Neutrophil (primary cell): Measurements from ENCODE around the gene DNAJC15.

ENCODE experiments used
- H3K27ac ChIP-seq: fragments of 200-600 bp; sonication (generic); 2 replicates; pipeline ENCODE4 v1.5.1; 2016; ENCODE audit warnings: mild to moderate bottlenecking, moderate library complexity
- H3K27me3 ChIP-seq: fragments of 200-600 bp; sonication (generic); 2 replicates; pipeline ENCODE4 v1.6.0; 2016; ENCODE audit warnings: mild to moderate bottlenecking
- H3K36me3 ChIP-seq: fragments of 200-600 bp; sonication (generic); 2 replicates; pipeline ENCODE4 v1.5.1; 2017
- H3K4me1 ChIP-seq, 2 experiments: fragments of 200-600 bp in 1 of 2; sonication (generic) in 1 of 2; 1 replicate in 1 of 2; 2 replicates in 1 of 2; pipeline versions ENCODE4 v1.5.1 to v1.6.1; 2013 to 2016; ENCODE audit warnings: low read depth in 1 of 2, low read length in 1 of 2, mild to moderate bottlenecking in 1 of 2, moderate library complexity in 1 of 2; ENCODE audit not compliant: control insufficient read depth in 1 of 2, insufficient read depth in 1 of 2
- H3K4me3 ChIP-seq, 2 experiments: fragments of 200-600 bp in 1 of 2; sonication (generic) in 1 of 2; 1 replicate in 1 of 2; 2 replicates in 1 of 2; pipeline ENCODE4 v1.5.1; 2013 to 2016; ENCODE audit warnings: low read depth in 1 of 2, low read length in 1 of 2, mild to moderate bottlenecking in 1 of 2, moderate library complexity in 1 of 2
- H3K9me3 ChIP-seq: fragments of 200-600 bp; sonication (generic); 2 replicates; pipeline ENCODE4 v1.5.1; 2016
- TF ChIP-seq, protein P1 (sequence below): fragments of 200-600 bp; sonication (generic); IDR thresholded peaks from 2 replicates; pipeline ENCODE4 v1.5.1; 2016; ENCODE audit warnings: antibody characterized with exemption

The DNAJC15 gene

DNA sequence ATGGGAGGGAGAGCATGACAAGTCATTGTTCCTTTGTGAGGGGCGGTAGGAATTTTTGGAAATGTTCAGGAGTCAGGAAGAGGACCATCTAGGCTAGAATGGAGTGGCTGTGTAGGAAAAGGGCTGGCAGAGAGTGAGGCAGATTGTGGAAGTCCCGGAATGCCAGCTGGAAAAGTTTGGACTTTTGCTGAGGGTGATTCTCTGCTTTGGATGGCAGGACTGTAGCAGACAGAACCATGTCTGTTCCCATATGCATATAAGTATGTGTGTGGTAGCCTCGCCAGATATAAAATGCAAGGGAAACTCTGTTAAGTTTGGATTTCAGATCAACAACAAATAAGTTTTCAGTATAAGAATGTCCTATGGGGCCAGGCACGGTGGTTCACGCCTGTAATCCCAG, 112.1 kb downstream of the DNAJC15 start:
- H3K9me3 ChIP-seq, result no peaks in the 10 kb centered on the region
- H3K4me3 ChIP-seq, result no peak overlapping the region
- no peak overlapping the region for H3K27ac ChIP-seq
- TF ChIP-seq, protein P1, sequence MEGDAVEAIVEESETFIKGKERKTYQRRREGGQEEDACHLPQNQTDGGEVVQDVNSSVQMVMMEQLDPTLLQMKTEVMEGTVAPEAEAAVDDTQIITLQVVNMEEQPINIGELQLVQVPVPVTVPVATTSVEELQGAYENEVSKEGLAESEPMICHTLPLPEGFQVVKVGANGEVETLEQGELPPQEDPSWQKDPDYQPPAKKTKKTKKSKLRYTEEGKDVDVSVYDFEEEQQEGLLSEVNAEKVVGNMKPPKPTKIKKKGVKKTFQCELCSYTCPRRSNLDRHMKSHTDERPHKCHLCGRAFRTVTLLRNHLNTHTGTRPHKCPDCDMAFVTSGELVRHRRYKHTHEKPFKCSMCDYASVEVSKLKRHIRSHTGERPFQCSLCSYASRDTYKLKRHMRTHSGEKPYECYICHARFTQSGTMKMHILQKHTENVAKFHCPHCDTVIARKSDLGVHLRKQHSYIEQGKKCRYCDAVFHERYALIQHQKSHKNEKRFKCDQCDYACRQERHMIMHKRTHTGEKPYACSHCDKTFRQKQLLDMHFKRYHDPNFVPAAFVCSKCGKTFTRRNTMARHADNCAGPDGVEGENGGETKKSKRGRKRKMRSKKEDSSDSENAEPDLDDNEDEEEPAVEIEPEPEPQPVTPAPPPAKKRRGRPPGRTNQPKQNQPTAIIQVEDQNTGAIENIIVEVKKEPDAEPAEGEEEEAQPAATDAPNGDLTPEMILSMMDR, result no peak
- H3K4me1 ChIP-seq, result no peaks in the 10 kb centered on the region
- no peaks in the 10 kb centered on the region for H3K36me3 ChIP-seq
- H3K27me3 ChIP-seq, result no peaks in the 10 kb centered on the region

- Histone ChIP-seq H3K27me3 (no peaks in the 10 kb centered on the region), H3K9me3 (no peaks in the 10 kb centered on the region), H3K27ac (no peak overlapping the region), H3K4me3 (no peak overlapping the region), H3K36me3 (no peaks in the 10 kb centered on the region), H3K4me1 (no peaks in the 10 kb centered on the region)
- TF ChIP-seq, protein P1, result no peak
Measured at GRCh38 chr13:43136920-43137575, 113.7 kb downstream of the DNAJC15 start.

- Histone ChIP-seq H3K36me3 (no peaks in the 10 kb centered on the region), H3K27me3 (no peaks in the 10 kb centered on the region), H3K4me3 (no peak overlapping the region), H3K9me3 (no peaks in the 10 kb centered on the region), H3K4me1 (no peaks in the 10 kb centered on the region), H3K27ac (no peak overlapping the region)
- TF ChIP-seq, protein P1, result no peak
Measured at GRCh38 chr13:43139211-43139610, 115.8 kb downstream of the DNAJC15 start.

DNA sequence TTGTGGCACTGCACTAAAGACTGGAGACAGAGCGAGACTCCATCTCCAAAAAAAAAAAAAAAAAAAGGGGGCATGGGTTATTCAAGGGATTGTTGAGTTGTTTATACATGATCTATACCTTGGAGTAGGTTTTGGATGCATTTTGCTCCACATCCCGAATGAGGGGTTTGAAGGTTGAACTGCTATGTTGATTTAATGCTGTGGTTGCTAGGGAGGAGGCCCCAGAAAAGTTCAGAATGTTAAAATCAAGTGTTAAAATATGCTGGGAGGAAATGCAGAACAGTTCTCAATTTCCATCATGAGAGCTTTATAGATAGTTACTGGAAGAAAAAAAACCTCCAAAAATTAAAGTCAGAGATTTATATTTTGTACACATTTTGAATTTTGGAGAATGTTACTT, 116.5 kb downstream of the DNAJC15 start:
- H3K36me3 ChIP-seq, result no peaks in the 10 kb centered on the region
- H3K27ac ChIP-seq, result no peak overlapping the region
- no peaks in the 10 kb centered on the region for H3K9me3 ChIP-seq
- no peak overlapping the region for H3K4me3 ChIP-seq
- H3K27me3 ChIP-seq, result no peaks in the 10 kb centered on the region
- H3K4me1 ChIP-seq, result no peaks in the 10 kb centered on the region
- TF ChIP-seq, protein P1, result no peak

GRCh38 chr13:43140985-43141384, 117.6 kb downstream of the DNAJC15 start:
- Histone ChIP-seq H3K27me3 (no peaks in the 10 kb centered on the region), H3K36me3 (no peaks in the 10 kb centered on the region), H3K4me3 (no peak overlapping the region), H3K27ac (no peak overlapping the region), H3K4me1 (no peaks in the 10 kb centered on the region), H3K9me3 (no peaks in the 10 kb centered on the region)
- TF ChIP-seq, protein P1, result no peak
